Activated CD4-positive, alpha-beta T cell treated with anti-CD3 and anti-CD28 coated beads, Interleukin-2, amount 50 U/mL, for 24 hours (primary cell): ENCODE data around the gene GOLGA2.

ENCODE experiments used
- DNase-seq, 2 donors: peaks; one replicate each; pipeline ENCODE4 v3.0.0-alpha.2; 2020; ENCODE audit warnings: low read depth in 1 of 2, low spot score in 1 of 2

Gene GOLGA2

GRCh38 chr9:128215491-128216409 lies 60.1 kb downstream of the GOLGA2 start:
- no peak for DNase-seq

DNA sequence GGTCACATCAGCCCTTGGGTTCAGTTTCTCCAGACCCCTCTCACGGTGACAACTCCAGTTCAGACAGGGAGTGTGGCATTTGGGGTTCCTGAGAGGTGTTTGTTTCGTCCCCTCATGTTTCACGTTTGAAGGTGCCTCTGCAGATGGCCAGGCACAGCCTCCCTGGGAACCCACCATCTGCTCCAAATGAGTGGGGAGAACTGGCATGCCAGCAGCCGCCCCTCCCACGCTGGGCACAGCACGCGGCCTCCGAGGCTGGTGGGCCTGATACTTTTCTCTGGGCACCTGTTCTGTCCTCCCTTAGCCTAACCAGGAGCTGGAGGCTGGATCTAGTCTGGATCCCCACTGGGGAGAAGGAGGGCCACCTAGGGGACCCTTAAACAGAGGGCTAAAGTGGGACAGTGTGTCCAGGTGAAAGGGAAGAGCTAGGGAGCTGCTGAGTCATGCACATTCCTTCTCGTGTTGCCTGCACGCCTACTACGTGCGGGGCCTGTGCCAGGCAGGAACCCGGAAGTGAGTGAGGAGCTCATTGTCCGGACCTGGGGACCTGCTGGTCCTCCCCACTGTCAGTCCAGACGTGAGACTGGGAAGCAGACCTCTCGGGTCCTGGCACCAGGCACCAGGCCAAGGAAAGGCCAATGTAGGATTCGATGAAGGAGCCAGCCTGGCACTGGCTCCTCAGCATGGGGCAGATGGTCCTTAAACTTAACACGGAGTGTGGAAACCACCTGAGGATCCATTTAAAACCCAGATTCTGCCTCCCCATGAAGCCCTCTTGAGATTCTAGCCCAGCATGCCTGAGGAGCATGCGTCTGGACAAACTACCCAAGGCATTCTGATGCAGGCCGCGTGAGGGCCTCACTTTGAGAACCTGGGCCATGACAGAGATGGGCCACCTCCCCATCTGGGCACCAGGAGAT lies 61.0 kb downstream of the GOLGA2 start:
- no peak for DNase-seq

DNA sequence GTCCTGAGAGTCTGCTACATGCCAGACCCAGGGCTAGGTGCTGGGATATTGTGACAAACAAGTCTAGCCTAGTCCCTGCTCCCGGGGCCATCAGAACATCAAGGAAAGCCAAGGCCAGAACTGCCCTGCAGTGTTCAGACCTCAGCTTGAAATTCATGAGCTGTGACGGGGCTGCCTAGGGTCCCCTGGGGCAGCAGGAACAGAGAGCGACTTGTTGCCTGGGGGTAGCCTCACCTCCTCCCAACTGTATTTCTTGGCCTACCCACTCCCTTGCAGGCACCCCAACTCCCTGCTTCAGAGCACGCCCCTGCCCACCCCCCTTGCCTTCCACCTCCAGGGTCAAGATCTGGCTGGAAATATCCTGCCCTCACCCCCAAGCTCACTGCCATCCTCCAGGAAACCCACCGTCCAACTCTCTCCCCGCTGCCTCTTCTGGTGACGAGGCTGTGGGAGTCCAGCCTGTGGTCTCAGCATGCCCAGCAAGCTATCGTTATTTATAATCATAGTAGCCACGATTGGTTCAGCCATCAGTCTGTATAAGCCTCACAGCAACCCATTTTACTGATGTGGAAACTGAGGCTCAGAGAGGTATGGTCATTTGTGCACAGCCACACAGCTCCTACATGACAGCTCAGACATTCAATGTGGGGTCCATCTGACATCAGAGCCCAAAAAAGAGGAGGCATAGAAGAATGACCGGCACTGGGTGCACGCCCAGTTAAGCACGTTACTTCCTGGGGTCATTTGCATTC lies 61.9 kb downstream of the GOLGA2 start:
- DNase-seq = no peak

GRCh38 chr9:128211981-128212281 lies 63.9 kb downstream of the GOLGA2 start:
- DNase-seq = no peak

- DNase-seq = no peak
Observed at GRCh38 chr9:128211186-128211980, 64.4 kb downstream of the GOLGA2 start.

- DNase-seq = no peak
Observed at GRCh38 chr9:128208946-128209669, 66.7 kb downstream of the GOLGA2 start.

GRCh38 chr9:128208386-128208785 lies 67.4 kb downstream of the GOLGA2 start:
- no peak for DNase-seq

DNA sequence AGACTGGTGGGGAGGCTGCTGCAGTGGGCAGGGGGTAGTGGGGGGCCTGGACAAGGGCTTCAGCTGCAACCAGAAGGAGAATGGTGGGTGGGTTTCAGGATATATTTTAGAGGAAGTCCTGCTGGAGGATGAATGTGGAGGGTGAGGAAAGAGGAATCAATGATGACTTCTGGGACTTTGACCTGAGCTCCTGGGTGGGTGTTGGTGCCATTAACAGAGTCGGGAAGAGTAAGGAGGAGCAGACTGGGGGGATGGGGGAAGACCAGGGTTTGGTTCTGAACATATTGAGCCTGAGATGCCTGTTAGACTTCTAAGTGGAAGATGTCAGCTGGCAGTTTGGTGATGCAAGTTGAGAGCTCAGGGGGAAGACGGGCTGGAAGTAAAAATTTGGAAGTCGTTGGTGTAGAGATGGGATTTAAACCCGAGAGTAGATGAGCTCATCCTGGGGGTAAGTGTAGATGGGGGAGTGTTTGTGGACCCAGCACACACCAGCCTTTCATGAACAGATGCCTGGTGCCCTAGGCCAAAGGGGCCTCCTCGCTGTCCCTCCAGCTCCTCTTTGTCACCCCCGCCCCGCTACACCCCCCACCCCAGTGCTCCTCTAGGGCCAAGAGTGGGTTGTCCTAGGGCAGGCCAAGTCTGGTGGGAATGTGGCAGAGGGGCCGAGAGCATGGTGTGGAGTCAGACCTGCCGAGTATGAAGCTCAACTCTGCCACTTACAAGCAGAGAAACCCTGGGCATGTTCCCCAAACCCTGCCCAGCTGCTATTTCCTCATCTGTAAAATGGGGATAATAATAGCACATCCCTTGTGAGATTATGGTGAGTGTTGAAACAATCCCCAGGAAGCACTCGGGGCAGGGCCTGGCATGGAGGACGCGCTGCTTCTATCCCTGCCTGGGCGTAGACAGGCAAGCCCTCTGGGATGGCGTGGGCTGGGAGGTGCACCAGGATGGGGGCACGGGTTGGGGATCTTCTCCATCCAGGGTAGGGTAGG lies 68.6 kb downstream of the GOLGA2 start:
- no peak for DNase-seq

DNA sequence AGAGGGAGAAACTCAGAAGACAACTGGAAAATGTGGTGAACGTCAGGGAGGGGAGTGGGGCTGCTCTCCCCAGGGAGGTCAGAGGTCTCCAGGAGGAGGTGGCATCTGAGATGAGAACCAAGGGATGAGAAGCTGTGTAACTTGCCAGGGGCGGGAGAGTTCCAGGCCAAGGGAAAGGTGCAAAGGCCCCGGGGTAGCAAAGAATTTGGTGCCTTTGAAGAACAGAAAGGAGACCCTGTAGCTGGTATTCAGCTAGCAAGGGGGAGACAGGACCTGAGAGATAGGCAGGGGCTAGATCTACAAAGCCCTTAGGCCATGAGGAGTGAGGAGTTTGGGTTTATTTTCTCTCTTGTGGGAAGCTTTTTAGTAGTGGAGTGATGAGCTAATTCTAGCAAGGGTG lies 69.3 kb downstream of the GOLGA2 start:
- DNase-seq = no peak
